ENCODE measurements around the gene GRIP2. TPM values are rescaled to one million over a fixed set of nuclear protein-coding genes. Genes with fewer than 3 reads are reported as not detected.
A peak's percentile ranks its signal among the peaks of the same experiment; 100 is the strongest.

GRIP2 gene
- total and polyA plus RNA-seq, 9 of the 15 experiments (the other 6 are each of a cell fraction or from before 2014, with no cell fraction given) = 0.01 TPM; not detected in 7

GRCh38 chr3:14440168-14440518 is 100.0 kb downstream of the GRIP2 start:
- Histone ChIP-seq H2AFZ (ENCODE audit: low read depth, low read length) (no peak overlapping the region), H3K9me3 (replicated peaks; ENCODE audit: control insufficient read depth, insufficient read depth, low read depth, low read length) (no peaks in the 10 kb centered on the region), H3K4me3 (no peak overlapping the region), H3K4me2 (ENCODE audit: insufficient read depth, low read length) (0 out of 2 replicates have a peak overlapping the region, but pooled peaks have one; percentile 44), H3K27me3 (ENCODE audit: control insufficient read depth in 2 of 2, insufficient read depth in 2 of 2, low read length in 2 of 2) (no peaks in the 10 kb centered on the region), H3K79me2 (ENCODE audit: control insufficient read depth, insufficient read depth, low read length) (peaks cover 90% of the 10 kb centered on the region), H4K20me1 (replicated peaks; ENCODE audit: control insufficient read depth, insufficient read depth, low read length) (peaks cover 54% of the 10 kb centered on the region), H3K4me1 (replicated peaks in 1 of 2; ENCODE audit: control insufficient read depth in 2 of 2, insufficient read depth in 2 of 2, low read length in 2 of 2) (peaks cover 29 to 59% of the 10 kb centered on the region in 2 experiments), H3K36me3 (ENCODE audit: control insufficient read depth, insufficient read depth, low read length) (peaks cover 85% of the 10 kb centered on the region), H3K9ac (ENCODE audit: insufficient read depth in 1 of 2, low read depth in 2 of 2, low read length in 2 of 2) (peak overlapping the region in 1 of 2 experiments; percentile 81; a peak in 1 of 4 replicates), H3K27ac (ENCODE audit: extremely low read depth, low read depth, low read length) (no peak overlapping the region), H3K9me1 (ENCODE audit: control insufficient read depth, insufficient read depth, low read length) (peaks cover 22% of the 10 kb centered on the region)
- FAIRE-seq (no peak), ATAC-seq (no peak), DNase-seq (ENCODE audit: extremely low read depth in 1 of 4, low spot score in 3 of 4) (no peak)
- POLR2A ChIA-PET = interaction anchor here (0.6 to 0.9 kb wide), 3 partner anchors 8 to 234 kb away, joined by 3 read pairs; no protein-coding TSS in a partner anchor
- CTCF ChIA-PET (ENCODE audit: low intra/inter-chr PET ratio) = no interaction called here
- TF ChIP-seq BCOR (IDR thresholded peaks at IDR 0.05) (peak; percentile 30; the same call in 1 of the 2 replicates), SPI1 (IDR thresholded peaks at IDR 0.05; ENCODE audit: borderline replicate concordance, low read depth, low read length) (peak; percentile 54), MAZ (CRISPR knock-in tag; conservative IDR thresholded peaks at IDR 0.05 in 1 of 2, IDR thresholded peaks at IDR 0.05 in 1 of 2) (no peak), ZNF212 (CRISPR knock-in tag; IDR thresholded peaks at IDR 0.05) (no peak), ZNF124 (CRISPR knock-in tag; IDR thresholded peaks at IDR 0.05) (no peak), GATAD2A (IDR thresholded peaks at IDR 0.05) (no peak), ETV5 (CRISPR knock-in tag; IDR thresholded peaks at IDR 0.05; ENCODE audit: low read depth) (no peak), HDAC2 (IDR thresholded peaks at IDR 0.05) (0 out of 2 replicates have a peak, but pooled peaks have one; percentile 7), NFIC (IDR thresholded peaks at IDR 0.05) (peak; percentile 54)
- intact Hi-C loops (cut with micrococcal nuclease) (no loop called here), in situ Hi-C loops (cut with MboI) (no loop called here)
- WGBS (ENCODE audit: insufficient coverage, low coverage, missing lambda C conversion rate) = 95% methylated on average over 3 of the region's 3 CpGs
- no TSS peak for BruUV-seq (replicated peaks)

All from K562 (cell line).